ENCODE data around the gene CLASP1. TPM values are rescaled to one million over a fixed set of nuclear protein-coding genes. Genes with fewer than 3 reads are reported as not detected.

Gene CLASP1
- total RNA-seq, 1 experiment from 2014 or later = 46.1 TPM

GRCh38 chr2:121603185-121603584 is 46.1 kb downstream of the CLASP1 start:
- Mint-ChIP-seq H3K36me3 (ENCODE audit: insufficient read depth, unreplicated experiment) (peaks cover 5% of the 10 kb centered on the region), H3K27ac (ENCODE audit: unreplicated experiment) (no peak overlapping the region), H3K4me1 (ENCODE audit: low read depth, unreplicated experiment) (no peaks in the 10 kb centered on the region), H3K27me3 (ENCODE audit: insufficient read depth, unreplicated experiment) (no peaks in the 10 kb centered on the region), H3K4me3 (ENCODE audit: unreplicated experiment) (no peak overlapping the region), H3K9me3 (ENCODE audit: unreplicated experiment) (no peaks in the 10 kb centered on the region)
- DNase-seq = no peak
- intact Hi-C loops (cut with micrococcal nuclease; ENCODE audit: unreplicated experiment) = no loop called here
- POLR2A ChIA-PET = no interaction called here
- Histone ChIP-seq H3K9me3 (no peaks in the 10 kb centered on the region), H3K4me1 (no peaks in the 10 kb centered on the region), H3K27me3 (replicated peaks; ENCODE audit: control insufficient read depth, insufficient read depth, low read length) (no peaks in the 10 kb centered on the region), H3K4me3 (ENCODE audit: low read depth, low read length) (no peak overlapping the region), H3K36me3 (ENCODE audit: control insufficient read depth, insufficient read depth, low read length) (no peaks in the 10 kb centered on the region)
- BruUV-seq (replicated peaks) = no TSS peak
- CTCF ChIA-PET = no interaction called here
- TF ChIP-seq CTCF (IDR thresholded peaks at IDR 0.05; ENCODE audit: insufficient read depth in 1 of 2, low read depth in 1 of 2, low read length in 1 of 2, severe bottlenecking in 1 of 2, unreplicated experiment in 1 of 2) = no peak

- Histone ChIP-seq H3K4me1 (peaks cover 2% of the 10 kb centered on the region; the same call in 1 of the 2 replicates), H3K9me3 (no peaks in the 10 kb centered on the region), H3K36me3 (ENCODE audit: control insufficient read depth, insufficient read depth, low read length) (no peaks in the 10 kb centered on the region), H3K4me3 (ENCODE audit: low read depth, low read length) (no peak overlapping the region), H3K27me3 (replicated peaks; ENCODE audit: control insufficient read depth, insufficient read depth, low read length) (no peaks in the 10 kb centered on the region)
- Mint-ChIP-seq H3K4me1 (ENCODE audit: low read depth, unreplicated experiment) (peaks cover 10% of the 10 kb centered on the region), H3K9me3 (ENCODE audit: unreplicated experiment) (no peaks in the 10 kb centered on the region), H3K27me3 (ENCODE audit: insufficient read depth, unreplicated experiment) (no peaks in the 10 kb centered on the region), H3K4me3 (ENCODE audit: unreplicated experiment) (no peak overlapping the region), H3K27ac (ENCODE audit: unreplicated experiment) (no peak overlapping the region), H3K36me3 (ENCODE audit: insufficient read depth, unreplicated experiment) (peaks cover 5% of the 10 kb centered on the region)
- no peak for TF ChIP-seq CTCF (IDR thresholded peaks at IDR 0.05; ENCODE audit: insufficient read depth in 1 of 2, low read depth in 1 of 2, low read length in 1 of 2, severe bottlenecking in 1 of 2, unreplicated experiment in 1 of 2)
- no TSS peak for BruUV-seq (replicated peaks)
- intact Hi-C loops (cut with micrococcal nuclease; ENCODE audit: unreplicated experiment) = no loop called here
- POLR2A ChIA-PET = no interaction called here
- DNase-seq = no peak
- CTCF ChIA-PET = no interaction called here
Measured at GRCh38 chr2:121599963-121600651, 49.2 kb downstream of the CLASP1 start.

GRCh38 chr2:121598087-121598486 is 51.2 kb downstream of the CLASP1 start:
- Histone ChIP-seq H3K27me3 (replicated peaks; ENCODE audit: control insufficient read depth, insufficient read depth, low read length) (no peaks in the 10 kb centered on the region), H3K4me3 (ENCODE audit: low read depth, low read length) (no peak overlapping the region), H3K36me3 (ENCODE audit: control insufficient read depth, insufficient read depth, low read length) (no peaks in the 10 kb centered on the region), H3K4me1 (peaks cover 3% of the 10 kb centered on the region; the same call in 1 of the 2 replicates), H3K9me3 (no peaks in the 10 kb centered on the region)
- Mint-ChIP-seq H3K27me3 (ENCODE audit: insufficient read depth, unreplicated experiment) (no peaks in the 10 kb centered on the region), H3K4me1 (ENCODE audit: low read depth, unreplicated experiment) (peaks cover 10% of the 10 kb centered on the region), H3K9me3 (ENCODE audit: unreplicated experiment) (no peaks in the 10 kb centered on the region), H3K36me3 (ENCODE audit: insufficient read depth, unreplicated experiment) (no peaks in the 10 kb centered on the region), H3K4me3 (ENCODE audit: unreplicated experiment) (no peak overlapping the region), H3K27ac (ENCODE audit: unreplicated experiment) (no peak overlapping the region)
- BruUV-seq (replicated peaks) = no TSS peak
- intact Hi-C loops (cut with micrococcal nuclease; ENCODE audit: unreplicated experiment) = no loop called here
- ChIA-PET POLR2A (no interaction called here), CTCF (no interaction called here)
- DNase-seq = no peak
- TF ChIP-seq CTCF (IDR thresholded peaks at IDR 0.05; ENCODE audit: insufficient read depth in 1 of 2, low read depth in 1 of 2, low read length in 1 of 2, severe bottlenecking in 1 of 2, unreplicated experiment in 1 of 2) = no peak
